DMS153 treated with DMSO at 0.1 percent for 48 hours (cell line): ENCODE measurements around the gene ANKRD18B.
"Not testable (repeated sequence)": the region's sequence is repeated elsewhere in the genome, so short reads cannot be mapped to it uniquely, and the experiment has no call there.

ENCODE experiments used
- DNase-seq: peaks from one replicate; lab custom pipeline; 2025; ENCODE audit not compliant: unreplicated experiment; lab: John Stamatoyannopoulos, UW

The ANKRD18B gene

GRCh38 chr9:33523397-33524305 is at the start of gene ANKRD18B:
Gene ANKRD18B, plus strand, starts transcription at chr9:33524251. Its CDS starts 239 bp downstream, at chr9:33524490.
- DNase-seq, result peak; percentile 52

DNA sequence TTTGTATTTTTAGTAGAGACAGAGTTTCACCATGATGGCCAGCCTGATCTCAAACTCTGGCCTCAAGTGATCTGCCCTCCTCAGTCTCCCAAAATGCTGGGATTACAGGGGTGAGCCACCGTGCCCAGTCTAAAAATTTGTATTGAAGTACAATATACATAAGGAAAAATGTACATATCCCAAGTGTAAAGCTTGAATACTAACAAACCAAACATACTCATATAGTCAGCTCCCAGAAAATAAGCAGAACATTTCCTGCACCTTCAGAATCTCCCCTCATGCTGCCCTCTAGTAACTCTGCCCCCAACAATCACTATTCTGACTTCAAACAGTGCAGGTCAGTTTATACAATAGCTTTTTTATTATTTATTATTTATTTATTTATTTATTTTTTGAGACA is 48.7 kb upstream of the ANKRD18B start:
- DNase-seq, result no peak

- DNase-seq, result no peak
Measured at GRCh38 chr9:33476503-33476902, 47.5 kb upstream of the ANKRD18B start.

DNA sequence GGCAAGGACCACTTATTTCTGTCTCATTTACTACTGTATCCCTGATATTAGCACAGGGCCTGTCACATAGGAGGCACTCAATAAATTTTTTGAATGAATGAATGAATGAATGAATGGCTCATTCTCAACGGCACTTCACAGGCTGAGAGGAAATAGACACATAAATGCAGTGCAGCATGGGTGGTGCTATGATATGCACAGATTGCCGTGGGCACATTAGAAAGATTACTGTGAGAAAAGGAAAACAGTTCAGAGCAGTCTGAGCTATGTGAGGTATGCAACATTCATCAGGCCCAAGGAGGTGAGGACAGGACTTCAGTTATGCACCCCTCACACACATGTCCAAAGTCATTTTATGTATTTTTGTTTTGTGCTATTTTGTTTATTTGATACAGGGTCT is 43.9 kb upstream of the ANKRD18B start:
- DNase-seq, result no peak

GRCh38 chr9:33480976-33481375 is 43.1 kb upstream of the ANKRD18B start:
- no peak for DNase-seq

DNA sequence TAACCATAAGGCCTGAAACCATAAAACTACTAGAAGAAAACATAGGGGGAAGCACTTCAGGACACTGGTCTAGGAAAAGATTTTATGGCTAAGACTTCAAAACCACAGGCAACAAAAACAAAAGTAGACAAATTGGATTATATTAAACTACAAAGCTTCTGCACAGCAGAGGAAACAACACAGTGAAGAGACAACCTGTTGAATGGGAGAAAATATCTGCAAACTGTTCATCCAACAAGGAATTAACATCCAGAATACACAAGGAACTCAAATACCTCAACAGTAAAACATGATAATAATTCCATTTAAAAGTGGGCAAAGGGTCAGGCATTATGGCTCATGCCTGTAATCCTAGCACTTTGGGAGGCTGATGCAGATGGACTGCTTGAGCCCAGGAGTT is 38.7 kb upstream of the ANKRD18B start:
- DNase-seq, result not testable (repeated sequence)

- no peak for DNase-seq
Measured at GRCh38 chr9:33489066-33489465, 35.0 kb upstream of the ANKRD18B start.

- not testable (repeated sequence) for DNase-seq
Measured at GRCh38 chr9:33493819-33494218, 30.2 kb upstream of the ANKRD18B start.

DNA sequence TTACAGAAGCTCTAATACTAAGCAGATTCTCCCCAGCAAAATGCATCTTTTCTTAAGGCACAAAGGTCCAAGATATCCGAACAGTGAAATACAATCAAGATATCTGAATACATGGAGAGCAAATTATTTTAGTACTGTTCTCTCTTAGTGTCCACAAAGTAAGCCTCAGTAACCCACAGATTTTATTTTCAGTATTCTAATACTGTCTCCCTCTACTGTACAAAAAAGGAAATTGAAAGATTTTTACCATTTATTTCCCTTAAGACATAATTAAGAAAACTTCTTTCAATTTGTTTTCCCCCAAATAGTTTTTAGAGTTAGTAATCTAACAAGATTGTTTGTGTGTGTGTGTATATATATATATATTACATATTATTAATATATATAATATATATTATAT is 25.7 kb upstream of the ANKRD18B start:
- peak; percentile 11 for DNase-seq

- no peak for DNase-seq
Measured at GRCh38 chr9:33506626-33507370, 17.3 kb upstream of the ANKRD18B start.

GRCh38 chr9:33510262-33511183 is 13.5 kb upstream of the ANKRD18B start:
- DNase-seq, result peak; percentile 56

DNA sequence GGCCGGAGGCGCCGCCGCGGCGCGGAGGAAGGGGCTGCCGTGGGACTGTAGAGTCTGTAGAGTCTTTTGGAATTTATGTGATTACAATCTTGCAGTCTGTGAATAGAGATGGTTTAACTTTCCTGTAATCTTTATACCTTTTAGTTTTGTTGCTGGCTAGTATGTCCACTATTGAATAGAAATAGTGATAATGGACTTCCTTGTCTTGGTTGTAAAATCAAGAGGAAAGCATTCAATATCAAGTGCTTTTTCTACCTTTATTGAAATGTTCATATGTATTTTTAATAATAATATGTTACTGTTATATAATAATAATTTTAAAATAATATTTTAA is 12.9 kb upstream of the ANKRD18B start:
- not testable (repeated sequence) for DNase-seq

DNA sequence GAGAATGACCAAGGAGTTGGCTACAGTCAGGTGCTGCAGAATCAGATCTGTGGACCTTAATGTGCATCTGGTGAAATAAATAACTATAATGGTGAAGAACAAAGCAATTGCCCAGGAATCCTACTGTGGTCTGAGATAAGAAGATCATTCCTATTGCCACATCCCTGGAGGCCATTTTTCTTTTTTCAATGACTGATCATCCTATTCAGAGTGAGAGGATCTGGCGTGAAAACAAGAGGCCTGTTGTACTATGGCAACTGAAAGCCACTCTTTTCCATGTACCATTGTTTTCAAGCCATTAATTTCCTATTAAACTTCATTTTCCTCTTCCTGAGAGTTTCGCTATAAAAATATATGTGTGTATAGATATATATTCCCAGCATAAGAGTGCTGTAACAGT is 11.5 kb upstream of the ANKRD18B start:
- not testable (repeated sequence) for DNase-seq

DNA sequence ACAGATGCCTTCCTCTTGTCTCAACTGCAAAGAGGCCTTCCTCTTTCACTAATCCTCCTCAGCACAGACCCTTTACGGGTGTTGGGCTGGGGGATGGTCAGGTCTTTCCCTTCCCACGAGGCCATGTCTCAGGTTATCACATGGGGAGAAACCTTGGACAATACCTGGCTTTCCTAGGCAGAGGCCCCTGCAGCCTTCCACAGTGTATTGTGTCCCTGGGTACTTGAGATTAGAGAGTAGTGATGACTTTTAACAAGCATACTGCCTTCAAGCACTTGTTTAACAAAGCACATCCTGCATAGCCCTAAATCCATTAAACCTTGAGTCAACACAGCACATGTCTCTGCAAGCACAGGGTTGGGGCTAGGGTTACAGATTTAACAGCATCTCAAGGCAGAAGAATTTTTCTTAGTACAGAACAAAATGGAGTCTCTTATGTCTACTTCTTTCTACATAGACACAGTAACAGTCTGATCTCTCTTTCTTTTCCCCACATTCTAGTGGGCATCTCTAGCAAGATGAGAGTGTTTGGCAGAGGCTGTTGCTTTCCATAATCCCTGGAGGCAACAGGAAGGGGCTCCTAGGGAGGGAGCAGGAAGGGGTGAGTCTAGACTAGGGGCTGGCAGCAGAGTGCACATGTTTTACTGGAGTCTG is 8.6 kb upstream of the ANKRD18B start:
- peak; percentile 25 for DNase-seq

DNA sequence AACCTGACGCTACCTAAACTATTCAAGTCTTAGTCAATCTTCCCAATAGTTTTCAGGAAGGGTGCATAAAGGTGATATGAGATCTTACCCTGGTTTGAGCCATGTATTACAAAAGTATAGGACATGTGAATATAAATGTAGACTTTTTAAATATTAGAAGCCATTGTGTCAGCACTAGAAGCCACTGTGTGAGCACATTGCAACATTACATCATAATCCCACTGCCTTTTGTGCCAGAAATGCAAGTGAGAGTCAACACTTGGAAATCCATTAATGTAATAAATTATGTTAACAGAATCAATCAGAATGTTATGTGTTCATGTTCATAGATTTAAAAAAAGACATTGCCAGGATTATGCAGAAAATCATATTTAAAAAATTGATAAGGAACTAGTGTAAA is 7.7 kb upstream of the ANKRD18B start:
- DNase-seq, result not testable (repeated sequence)

- peak; percentile 16 for DNase-seq
Measured at GRCh38 chr9:33517373-33517772, 6.7 kb upstream of the ANKRD18B start.

GRCh38 chr9:33517934-33518577 is 6.0 kb upstream of the ANKRD18B start:
- DNase-seq, result not testable (repeated sequence)

GRCh38 chr9:33521861-33522260 is 2.2 kb upstream of the ANKRD18B start:
- not testable (repeated sequence) for DNase-seq

DNA sequence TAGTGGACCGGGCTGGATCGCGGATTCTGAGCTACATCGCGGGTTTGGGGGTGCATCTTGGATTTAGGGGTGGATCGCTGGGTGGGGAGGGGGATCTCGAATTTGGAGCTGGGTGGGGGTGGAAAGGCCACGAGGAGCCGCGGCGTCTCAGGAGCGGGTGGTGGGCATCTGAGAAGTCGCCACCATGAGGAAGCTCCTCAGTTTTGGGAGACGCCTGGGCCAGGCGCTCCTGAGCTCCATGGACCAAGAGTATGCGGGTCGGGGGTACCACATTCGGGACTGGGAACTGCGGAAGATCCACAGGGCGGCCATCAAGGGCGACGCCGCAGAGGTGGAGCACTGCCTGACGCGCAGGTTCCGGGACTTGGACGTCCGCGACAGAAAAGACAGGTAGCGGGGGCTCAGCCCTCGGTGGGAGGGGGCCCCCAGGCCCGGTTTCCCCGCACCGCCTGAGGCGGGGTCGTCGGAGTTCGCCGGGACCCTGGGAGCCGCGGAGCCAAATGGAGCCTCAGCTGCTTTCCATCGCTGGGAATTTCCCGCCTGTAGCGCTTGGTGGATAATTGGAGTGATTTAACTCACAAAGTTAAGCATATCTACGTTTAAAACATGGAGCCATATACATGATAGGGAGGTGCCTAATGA is 376 bp downstream of the ANKRD18B start:
- peak; percentile 21 for DNase-seq

- not testable (repeated sequence) for DNase-seq
Measured at GRCh38 chr9:33528069-33528468, 4.0 kb downstream of the ANKRD18B start.
